ENCODE results near the gene SNRNP70. TPM values are rescaled to one million over a fixed set of nuclear protein-coding genes. Genes with fewer than 3 reads are reported as not detected.

SNRNP70 gene
- total and polyA plus RNA-seq, 2 of the 13 experiments (the other 11 are each of a cell fraction or from before 2014, with no cell fraction given): 150 to 210 TPM

DNA sequence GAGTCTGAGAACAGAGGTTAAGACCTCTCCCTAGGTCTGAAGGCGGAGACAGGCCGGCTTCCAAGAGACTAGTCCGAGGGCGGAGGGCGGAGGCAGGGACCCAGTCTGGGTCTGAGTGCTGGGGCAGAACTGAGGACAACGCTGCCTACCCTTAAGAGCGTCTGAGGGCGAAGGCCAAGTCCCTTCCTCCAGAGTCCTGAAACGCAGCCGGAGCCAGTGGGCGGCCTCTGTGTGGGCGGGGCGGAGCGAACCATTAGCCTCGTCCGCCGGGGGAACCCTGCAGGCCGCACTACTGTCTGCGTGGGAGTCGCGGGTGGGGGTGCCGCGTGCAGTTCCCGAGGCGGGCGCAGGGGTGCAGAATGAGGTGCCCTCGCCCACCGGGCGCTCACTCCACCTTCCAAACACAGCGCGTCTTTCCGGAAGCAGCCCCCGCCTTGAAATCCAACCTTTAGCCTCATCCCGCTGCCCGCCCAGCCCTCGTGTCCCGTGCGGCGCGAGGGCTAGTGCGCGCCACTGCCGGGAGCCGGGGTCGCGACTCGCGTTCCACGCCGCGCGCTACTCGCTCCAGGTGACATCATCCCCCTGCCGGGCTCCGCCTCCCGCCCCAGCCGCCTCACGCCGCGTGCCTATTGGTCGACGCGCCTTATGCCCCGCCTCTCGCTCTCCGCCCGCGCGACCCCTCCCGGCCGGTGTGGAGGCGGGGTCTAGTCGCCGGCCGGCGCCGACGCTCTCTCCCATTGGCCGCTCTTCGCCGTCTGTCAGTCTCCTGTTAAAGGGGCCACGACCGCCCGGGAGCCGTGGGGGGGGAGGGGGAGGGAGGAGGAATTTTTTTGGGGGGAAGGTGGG, 33.5 kb downstream of the SNRNP70 start, which contains the start of gene C19orf73 (continued):
- TF ChIP-seq ZNF549 (CRISPR knock-in tag; IDR thresholded peaks at IDR 0.05): no peak
- TF ChIP-seq ETV6 (CRISPR knock-in tag; conservative IDR thresholded peaks at IDR 0.05): no peak
- TF ChIP-seq ZNF431 (CRISPR knock-in tag; IDR thresholded peaks at IDR 0.05; ENCODE audit: borderline replicate concordance, low read depth): peak; percentile 47; the same call in 1 of the 2 replicates
- peak; percentile 85; the same call in 1 of the 2 replicates for TF ChIP-seq ZNF790 (CRISPR knock-in tag; IDR thresholded peaks at IDR 0.05; ENCODE audit: borderline replicate concordance)
- peak; percentile 94 for TF ChIP-seq SP4 (CRISPR knock-in tag; IDR thresholded peaks at IDR 0.05)
- TF ChIP-seq ZNF460 (CRISPR knock-in tag; IDR thresholded peaks at IDR 0.05; ENCODE audit: borderline replicate concordance): no peak
- TF ChIP-seq ELF4 (CRISPR knock-in tag; IDR thresholded peaks at IDR 0.05; ENCODE audit: borderline replicate concordance): no peak
- no peak for TF ChIP-seq ZNF317 (CRISPR knock-in tag; IDR thresholded peaks at IDR 0.05)
- TF ChIP-seq, protein P1, sequence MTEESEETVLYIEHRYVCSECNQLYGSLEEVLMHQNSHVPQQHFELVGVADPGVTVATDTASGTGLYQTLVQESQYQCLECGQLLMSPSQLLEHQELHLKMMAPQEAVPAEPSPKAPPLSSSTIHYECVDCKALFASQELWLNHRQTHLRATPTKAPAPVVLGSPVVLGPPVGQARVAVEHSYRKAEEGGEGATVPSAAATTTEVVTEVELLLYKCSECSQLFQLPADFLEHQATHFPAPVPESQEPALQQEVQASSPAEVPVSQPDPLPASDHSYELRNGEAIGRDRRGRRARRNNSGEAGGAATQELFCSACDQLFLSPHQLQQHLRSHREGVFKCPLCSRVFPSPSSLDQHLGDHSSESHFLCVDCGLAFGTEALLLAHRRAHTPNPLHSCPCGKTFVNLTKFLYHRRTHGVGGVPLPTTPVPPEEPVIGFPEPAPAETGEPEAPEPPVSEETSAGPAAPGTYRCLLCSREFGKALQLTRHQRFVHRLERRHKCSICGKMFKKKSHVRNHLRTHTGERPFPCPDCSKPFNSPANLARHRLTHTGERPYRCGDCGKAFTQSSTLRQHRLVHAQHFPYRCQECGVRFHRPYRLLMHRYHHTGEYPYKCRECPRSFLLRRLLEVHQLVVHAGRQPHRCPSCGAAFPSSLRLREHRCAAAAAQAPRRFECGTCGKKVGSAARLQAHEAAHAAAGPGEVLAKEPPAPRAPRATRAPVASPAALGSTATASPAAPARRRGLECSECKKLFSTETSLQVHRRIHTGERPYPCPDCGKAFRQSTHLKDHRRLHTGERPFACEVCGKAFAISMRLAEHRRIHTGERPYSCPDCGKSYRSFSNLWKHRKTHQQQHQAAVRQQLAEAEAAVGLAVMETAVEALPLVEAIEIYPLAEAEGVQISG (CRISPR knock-in tag; IDR thresholded peaks at IDR 0.05): peak; percentile 69
- no peak for TF ChIP-seq ZNF235 (CRISPR knock-in tag; IDR thresholded peaks at IDR 0.05; ENCODE audit: borderline replicate concordance)
- no peak for TF ChIP-seq NR3C1 (CRISPR knock-in tag; IDR thresholded peaks at IDR 0.05)
- no peak for TF ChIP-seq ZNF562 (CRISPR knock-in tag; IDR thresholded peaks at IDR 0.05; ENCODE audit: borderline replicate concordance)
- TF ChIP-seq PRMT3 (CRISPR knock-in tag; IDR thresholded peaks at IDR 0.05; ENCODE audit: borderline replicate concordance, low read depth): no peak; the same call in 1 of the 2 replicates
- no peak for TF ChIP-seq ZKSCAN1 (IDR thresholded peaks at IDR 0.05; ENCODE audit: low read length)
- TF ChIP-seq U2AF1 (optimal IDR thresholded peaks at IDR 0.05; ENCODE audit: low read depth, low read length): no peak
- TF ChIP-seq, protein P2, sequence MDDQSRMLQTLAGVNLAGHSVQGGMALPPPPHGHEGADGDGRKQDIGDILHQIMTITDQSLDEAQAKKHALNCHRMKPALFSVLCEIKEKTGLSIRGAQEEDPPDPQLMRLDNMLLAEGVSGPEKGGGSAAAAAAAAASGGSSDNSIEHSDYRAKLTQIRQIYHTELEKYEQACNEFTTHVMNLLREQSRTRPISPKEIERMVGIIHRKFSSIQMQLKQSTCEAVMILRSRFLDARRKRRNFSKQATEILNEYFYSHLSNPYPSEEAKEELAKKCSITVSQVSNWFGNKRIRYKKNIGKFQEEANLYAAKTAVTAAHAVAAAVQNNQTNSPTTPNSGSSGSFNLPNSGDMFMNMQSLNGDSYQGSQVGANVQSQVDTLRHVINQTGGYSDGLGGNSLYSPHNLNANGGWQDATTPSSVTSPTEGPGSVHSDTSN (CRISPR knock-in tag; IDR thresholded peaks at IDR 0.05; ENCODE audit: borderline replicate concordance): no peak
- TF ChIP-seq POGK (CRISPR knock-in tag; conservative IDR thresholded peaks at IDR 0.05): peak; percentile 93
- no peak for TF ChIP-seq NFE2L2 (IDR thresholded peaks at IDR 0.05; ENCODE audit: low read length)
- TF ChIP-seq ZNF564 (CRISPR knock-in tag; IDR thresholded peaks at IDR 0.05): no peak; the same call in 1 of the 2 replicates
- TF ChIP-seq TAF1 (CRISPR knock-in tag; IDR thresholded peaks at IDR 0.05): peak; percentile 75
- TF ChIP-seq ZNF343 (CRISPR knock-in tag; IDR thresholded peaks at IDR 0.05): peak; percentile 59; the same call in 1 of the 2 replicates
- no peak for TF ChIP-seq ARID2 (CRISPR knock-in tag; IDR thresholded peaks at IDR 0.05; ENCODE audit: borderline replicate concordance)
- TF ChIP-seq JUN (CRISPR knock-in tag; IDR thresholded peaks at IDR 0.05): peak; percentile 89
